AG09319 (cell line): ENCODE measurements around the gene ERV3-1.
"Not testable (repeated sequence)": the region's sequence is repeated elsewhere in the genome, so short reads cannot be mapped to it uniquely, and the experiment has no call there.

ENCODE experiments used
- DNase-seq: peaks from one replicate; pipeline ENCODE4 v3.0.0-alpha.2; 2010; ENCODE audit warnings: low read depth; ENCODE audit errors: extremely low read depth
- CTCF ChIP-seq: IDR thresholded peaks from 2 replicates; pipeline ENCODE4 v1.5.1; 2011; ENCODE audit warnings: low read depth, mild to moderate bottlenecking, inconsistent platforms, low read length, moderate library complexity

ERV3-1 gene

GRCh38 chr7:64965594-64965993, 40.9 kb downstream of the ERV3-1 start:
- TF ChIP-seq CTCF = no peak
- no peak for DNase-seq

DNA sequence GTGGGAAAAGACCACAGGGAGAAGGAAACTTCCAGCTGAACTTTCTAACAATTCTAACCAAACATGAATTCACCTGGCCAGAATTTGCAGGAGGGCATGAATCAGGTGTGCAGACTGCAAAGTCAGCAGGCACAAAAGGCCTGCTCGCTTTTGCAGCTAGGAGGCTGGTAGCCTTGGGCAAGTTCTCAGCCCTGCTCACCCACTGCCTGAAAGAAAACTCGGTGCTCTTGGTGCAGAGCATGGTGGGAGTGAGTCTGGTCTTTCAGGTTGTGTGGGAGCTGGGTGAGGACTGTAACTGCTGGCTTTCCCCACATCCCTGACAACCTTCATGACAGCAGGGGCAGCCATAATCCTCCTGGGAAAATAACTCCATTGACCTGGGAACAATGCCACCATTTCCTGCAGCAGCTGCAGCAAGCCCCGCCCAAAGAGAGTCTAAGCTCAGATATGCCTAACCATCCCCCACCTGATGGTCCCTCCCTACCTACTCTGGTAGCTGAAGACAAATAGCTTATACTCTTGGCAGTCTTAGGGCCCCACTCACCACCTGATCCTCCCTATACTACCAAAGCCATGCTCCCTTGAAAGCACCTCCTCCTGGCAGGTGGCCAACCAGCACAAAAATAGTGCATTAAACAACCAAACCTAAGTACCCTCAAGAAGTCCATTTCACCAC, 47.3 kb downstream of the ERV3-1 start:
- no peak for DNase-seq
- TF ChIP-seq CTCF = no peak

GRCh38 chr7:64951250-64951848, 55.1 kb downstream of the ERV3-1 start:
- peak; percentile 78 for TF ChIP-seq CTCF
- DNase-seq = peak; percentile 1

GRCh38 chr7:64950673-64951072, 55.8 kb downstream of the ERV3-1 start:
- DNase-seq = not testable (repeated sequence)

GRCh38 chr7:64948774-64949173, 57.7 kb downstream of the ERV3-1 start:
- DNase-seq = not testable (repeated sequence)

DNA sequence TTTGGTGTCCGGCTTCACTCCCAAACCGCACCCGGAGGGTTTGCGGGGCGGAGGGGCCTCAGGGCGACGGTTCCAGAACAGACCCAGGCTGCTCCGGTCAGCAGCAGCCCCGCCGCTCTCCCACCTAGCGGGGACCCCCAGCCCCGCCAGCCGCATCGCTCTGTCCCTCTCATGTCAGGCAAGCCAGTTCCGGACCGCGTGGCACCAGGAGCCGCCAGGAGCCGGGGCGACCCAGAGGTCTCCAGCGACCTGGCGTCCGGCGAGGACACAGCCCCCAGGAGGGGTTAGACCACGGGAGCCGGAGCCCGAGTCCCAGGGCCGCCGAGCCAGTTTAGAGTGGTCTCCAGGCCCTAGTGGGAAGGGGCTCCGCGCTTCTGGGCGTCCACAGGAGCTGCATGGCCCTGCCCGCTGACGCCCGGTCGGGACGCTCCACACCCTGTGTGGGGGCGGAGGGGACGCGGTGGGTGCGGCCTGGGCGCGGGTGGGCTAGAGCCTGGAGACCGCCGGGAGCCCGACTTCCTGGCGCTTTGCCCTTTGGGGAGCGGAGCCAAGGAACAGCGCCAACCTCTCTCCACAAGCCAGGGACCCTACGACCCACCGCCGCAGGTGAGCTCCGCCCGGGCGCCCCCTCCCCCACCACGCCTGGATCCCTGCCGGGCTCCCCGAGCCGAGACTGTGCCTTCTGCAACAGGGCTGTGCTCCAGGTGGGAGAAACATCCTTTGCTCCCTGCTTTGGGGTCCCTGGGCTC, 59.1 kb downstream of the ERV3-1 start:
- DNase-seq = no peak
- no peak for TF ChIP-seq CTCF

GRCh38 chr7:64946772-64947171, 59.7 kb downstream of the ERV3-1 start:
- DNase-seq = no peak
- peak; percentile 4; the same call in 1 of the 2 replicates for TF ChIP-seq CTCF

- no peak for TF ChIP-seq CTCF
- DNase-seq = no peak
Measured at GRCh38 chr7:64945503-64946175, 60.8 kb downstream of the ERV3-1 start.

DNA sequence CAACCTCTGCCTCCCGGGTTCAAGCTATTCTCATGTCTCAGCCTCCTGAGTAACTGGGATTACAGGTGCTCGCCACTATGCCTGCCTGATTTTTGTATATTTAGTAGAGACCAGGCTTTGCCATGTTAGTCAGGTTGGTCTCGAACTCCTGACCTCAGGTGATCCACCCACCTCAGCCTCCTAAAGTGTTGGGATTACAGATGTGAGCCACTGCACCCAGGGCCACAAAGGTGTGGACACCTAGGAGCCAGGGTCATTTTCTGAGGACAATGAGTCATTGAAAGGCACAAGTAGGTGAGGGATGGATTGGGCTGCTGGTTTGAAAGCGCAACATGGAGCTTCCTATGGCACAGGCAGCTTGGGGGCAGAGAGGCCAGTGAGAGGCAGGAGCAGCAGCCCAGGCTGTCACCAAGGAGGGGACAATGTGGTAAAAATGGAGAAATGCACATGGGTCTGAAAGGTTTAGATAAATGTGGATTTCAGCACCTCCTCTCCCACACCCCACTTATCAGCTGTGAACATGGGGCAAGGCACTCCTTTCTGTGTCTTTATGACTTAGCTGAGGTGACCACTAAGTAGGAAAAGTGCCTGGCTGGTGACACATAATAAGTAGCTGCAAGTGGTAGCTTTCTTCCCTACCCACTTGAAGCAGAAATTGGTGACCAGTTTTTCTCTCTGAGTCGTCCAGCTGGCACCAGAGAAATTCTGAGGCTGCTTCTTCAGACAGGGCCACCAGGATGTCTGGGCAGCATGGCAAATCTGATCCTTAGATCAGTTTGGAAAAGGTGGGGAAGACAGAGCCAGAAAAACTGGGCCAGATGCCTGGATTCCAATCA, 61.6 kb downstream of the ERV3-1 start:
- DNase-seq = not testable (repeated sequence)
